ENCODE measurements around the gene SESN3. TPM values are rescaled to one million over a fixed set of nuclear protein-coding genes. Genes with fewer than 3 reads are reported as not detected.
"Not testable (repeated sequence)": the region's sequence is repeated elsewhere in the genome, so short reads cannot be mapped to it uniquely, and the experiment has no call there.

SESN3 gene
- total RNA-seq, 1 donor = 23.4 TPM

GRCh38 chr11:95154514-95154913 lies 76.5 kb downstream of the SESN3 start:
- peak in 2 of 3 donors; percentile 72 to 88 for DNase-seq (ENCODE audit: low read depth in 2 of 3, low spot score in 2 of 3)

GRCh38 chr11:95153857-95154246 lies 77.2 kb downstream of the SESN3 start:
- DNase-seq (ENCODE audit: low read depth in 2 of 3, low spot score in 2 of 3) = no peak

GRCh38 chr11:95152876-95153856 lies 77.8 kb downstream of the SESN3 start:
- DNase-seq (ENCODE audit: low read depth in 2 of 3, low spot score in 2 of 3) = peak in 2 of 3 donors; percentile 69 to 79

- DNase-seq (ENCODE audit: low read depth in 2 of 3, low spot score in 2 of 3) = peak; percentile 84 to 96 (median 94)
Measured at GRCh38 chr11:95150956-95151684, 79.9 kb downstream of the SESN3 start.

GRCh38 chr11:95149651-95150364 lies 81.2 kb downstream of the SESN3 start:
- no peak for DNase-seq (ENCODE audit: low read depth in 2 of 3, low spot score in 2 of 3)

GRCh38 chr11:95148938-95149337 lies 82.1 kb downstream of the SESN3 start:
- no peak for DNase-seq (ENCODE audit: low read depth in 2 of 3, low spot score in 2 of 3)

- no peak for DNase-seq (ENCODE audit: low read depth in 2 of 3, low spot score in 2 of 3)
Measured at GRCh38 chr11:95148406-95148805, 82.6 kb downstream of the SESN3 start.

GRCh38 chr11:95147364-95147905 lies 83.6 kb downstream of the SESN3 start:
- DNase-seq (ENCODE audit: low read depth in 2 of 3, low spot score in 2 of 3) = peak in 2 of 3 donors; percentile 86 to 90

GRCh38 chr11:95145430-95146060 lies 85.5 kb downstream of the SESN3 start:
- DNase-seq (ENCODE audit: low read depth in 2 of 3, low spot score in 2 of 3) = no peak

- no peak for DNase-seq (ENCODE audit: low read depth in 2 of 3, low spot score in 2 of 3)
Measured at GRCh38 chr11:95144313-95145235, 86.4 kb downstream of the SESN3 start.

GRCh38 chr11:95143106-95143681 lies 87.8 kb downstream of the SESN3 start:
- no peak for DNase-seq (ENCODE audit: low read depth in 2 of 3, low spot score in 2 of 3)

- DNase-seq (ENCODE audit: low read depth in 2 of 3, low spot score in 2 of 3) = no peak
Measured at GRCh38 chr11:95142431-95142830, 88.6 kb downstream of the SESN3 start.

GRCh38 chr11:95140397-95141033 lies 90.5 kb downstream of the SESN3 start:
- DNase-seq (ENCODE audit: low read depth in 2 of 3, low spot score in 2 of 3) = no peak

- DNase-seq (ENCODE audit: low read depth in 2 of 3, low spot score in 2 of 3) = peak in 1 of 3 donors; percentile 46
Measured at GRCh38 chr11:95138448-95138847, 92.6 kb downstream of the SESN3 start.

GRCh38 chr11:95137299-95137698 lies 93.7 kb downstream of the SESN3 start:
- no peak for DNase-seq (ENCODE audit: low read depth in 2 of 3, low spot score in 2 of 3)

- not testable (repeated sequence) for DNase-seq (ENCODE audit: low read depth in 2 of 3, low spot score in 2 of 3)
Measured at GRCh38 chr11:95136747-95137146, 94.3 kb downstream of the SESN3 start.

- no peak for DNase-seq (ENCODE audit: low read depth in 2 of 3, low spot score in 2 of 3)
Measured at GRCh38 chr11:95135880-95136279, 95.1 kb downstream of the SESN3 start.

GRCh38 chr11:95135155-95135554 lies 95.8 kb downstream of the SESN3 start:
- no peak for DNase-seq (ENCODE audit: low read depth in 2 of 3, low spot score in 2 of 3)

Measured in hematopoietic multipotent progenitor cell (in vitro differentiated cells).